Ovary (tissue), 9 donors: ENCODE data around the gene LEMD2. TPM values are rescaled to one million over a fixed set of nuclear protein-coding genes. Genes with fewer than 3 reads are reported as not detected.
A peak's percentile ranks its signal among the peaks of the same experiment; 100 is the strongest.

Experiments used
- DNase-seq, 5 donors: peaks; one replicate each; pipeline ENCODE4 v3.0.0-alpha.2; 2019 to 2020
- H3K27ac ChIP-seq, 2 donors: fragments of 200-600 bp; one replicate each; pipeline versions ENCODE4 v1.5.1 to v1.8.0; 2019 to 2022
- H3K27me3 ChIP-seq: fragments of 200-600 bp; one replicate; pipeline ENCODE4 v1.8.0; 2022
- H3K36me3 ChIP-seq: fragments of 200-600 bp; sonication (generic); one replicate; pipeline ENCODE4 v1.5.1; 2019
- H3K4me1 ChIP-seq: one replicate; pipeline ENCODE4 v1.8.1; 2013; ENCODE audit warnings: mild to moderate bottlenecking, moderate library complexity; ENCODE audit not compliant: insufficient read depth
- H3K4me3 ChIP-seq: fragments of 200-600 bp; sonication (generic); one replicate; pipeline ENCODE4 v1.5.1; 2017
- H3K9me3 ChIP-seq, 2 donors: fragments of 200-600 bp in 1 of 2; sonication (generic) in 1 of 2; one replicate each; pipeline versions ENCODE4 v1.5.1 to v1.8.1; 2013 to 2019; ENCODE audit warnings: mild to moderate bottlenecking in 1 of 2, moderate library complexity in 1 of 2
- EP300 ChIP-seq: sonication (generic); formaldehyde crosslinking; IDR thresholded peaks from one replicate; pipeline ENCODE4 v1.6.1; 2017; ENCODE audit warnings: antibody characterized with exemption
- POLR2A ChIP-seq: fragments of 450-650 bp; IDR thresholded peaks from one replicate; pipeline ENCODE4 v1.6.1; 2017; ENCODE audit warnings: antibody characterized with exemption, mild to moderate bottlenecking, moderate library complexity
- WGBS, 3 donors: extraction: QIAGEN DNeasy Blood & Tissue Kit in 1 of 3; methylation state at CpG; one replicate each; pipeline versions ENCODE4 v1.1.5 to v1.1.7; 2013 to 2017; 5-methylcytosine and 5-hydroxymethylcytosine counted together
- intact Hi-C, 4 donors: fragments of 100-400 bp; cut with DNase I; formaldehyde crosslinking; loops; one replicate each; pipeline versions ENCODE4 v1.11.0 to v1.15.1; 2022 to 2023
- polyA plus RNA-seq, 2 donors: library from polyadenylated mRNA; stranded (reverse); fragments of 200-250 nt in 1 of 2; fragments of 350-450 nt in 1 of 2; fragmentation: Illumina TruSeq in 1 of 2; extraction: RNeasy Lipid Tissue Mini Kit (QIAGEN cat#74804) in 1 of 2; gene quantifications; one replicate each; pipeline ENCODE4 v1.2.3, GENCODE V29; 2013 to 2014
- total RNA-seq, 7 donors: library from RNA; depleted of rRNA in 2 of 7; stranded (reverse); fragments of >200 nt in 2 of 7; fragmentation: NEBNext Ultra II Directional in 3 of 7; extraction: Animal tissue kit (Norgen Biotek cat#: 25700) in 3 of 7; gene quantifications; one replicate each; pipeline versions ENCODE4 v1.1.0 to v1.2.4, GENCODE V29; 2016 to 2023
- TF ChIP-seq, protein P1 (sequence below), 3 donors: fragments of 450-650 bp in 2 of 3; fragments of 200-600 bp in 1 of 3; IDR thresholded peaks; one replicate each; pipeline versions ENCODE4 v1.5.1 to v1.8.0; 2016 to 2022; ENCODE audit warnings: antibody characterized with exemption in 3 of 3, mild to moderate bottlenecking in 1 of 3
- donor health status: DM: no; HTN: no; CAD: no; lungs with moderate emphysema.
- donor health status: DM: no; HTN: no; CAD: no.
- donor health status: Bipolar disorder and iron deficiency.
- donor health status: DM: yes; HTN: yes; CAD: no.
- donor health status: DM: no; HTN: no; CAD: no.
- donor health status: DM: yes; HTN: yes; CAD: no.

The LEMD2 gene
- total and polyA plus RNA-seq, 9 donors = 41.7 to 66.8 (median 56.7) TPM

DNA sequence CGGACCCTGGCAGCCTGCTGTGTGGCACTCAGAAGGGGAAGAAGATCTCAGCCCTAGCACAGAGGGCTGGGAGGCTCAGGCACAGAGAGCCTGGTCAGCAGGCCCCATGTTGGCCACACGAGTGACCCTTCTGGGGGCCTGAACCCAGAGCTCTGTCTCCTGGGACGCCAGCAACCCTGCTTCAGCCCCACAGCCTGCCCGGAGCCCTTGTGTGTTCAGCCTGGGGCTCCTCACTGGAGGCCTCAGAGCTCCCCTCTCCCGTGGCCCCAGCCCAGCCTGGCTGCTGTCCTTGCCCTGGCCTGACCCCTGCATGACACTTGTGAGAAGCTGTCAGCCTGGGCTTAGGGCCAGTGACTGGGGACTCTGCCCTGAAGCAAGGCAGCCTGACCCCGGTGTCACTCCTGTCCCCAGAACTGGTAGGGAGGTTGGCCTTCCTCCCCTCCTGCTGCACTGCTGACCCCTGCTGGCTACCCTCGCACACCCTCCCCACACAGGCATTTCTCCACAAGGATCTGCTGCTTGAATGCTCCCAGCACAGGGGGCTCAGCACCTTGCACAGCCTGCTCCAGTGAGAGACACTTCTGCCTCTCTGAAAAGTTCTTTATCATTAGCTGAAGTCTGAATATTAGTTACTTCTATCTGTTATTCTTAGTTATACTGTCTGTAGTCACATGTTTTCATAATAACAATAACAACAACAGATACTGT, 26.9 kb downstream of the LEMD2 start:
- Histone ChIP-seq H3K4me3 (no peak overlapping the region), H3K36me3 (no peaks in the 10 kb centered on the region), H3K9me3 (no peaks in the 10 kb centered on the region), H3K4me1 (no peaks in the 10 kb centered on the region), H3K27ac (no peak overlapping the region), H3K27me3 (no peaks in the 10 kb centered on the region)
- peak in 3 of 5 donors; percentile 27 to 57 (median 51) for DNase-seq
- intact Hi-C loops = no loop called here
- no peak for TF ChIP-seq EP300
- TF ChIP-seq, protein P1, sequence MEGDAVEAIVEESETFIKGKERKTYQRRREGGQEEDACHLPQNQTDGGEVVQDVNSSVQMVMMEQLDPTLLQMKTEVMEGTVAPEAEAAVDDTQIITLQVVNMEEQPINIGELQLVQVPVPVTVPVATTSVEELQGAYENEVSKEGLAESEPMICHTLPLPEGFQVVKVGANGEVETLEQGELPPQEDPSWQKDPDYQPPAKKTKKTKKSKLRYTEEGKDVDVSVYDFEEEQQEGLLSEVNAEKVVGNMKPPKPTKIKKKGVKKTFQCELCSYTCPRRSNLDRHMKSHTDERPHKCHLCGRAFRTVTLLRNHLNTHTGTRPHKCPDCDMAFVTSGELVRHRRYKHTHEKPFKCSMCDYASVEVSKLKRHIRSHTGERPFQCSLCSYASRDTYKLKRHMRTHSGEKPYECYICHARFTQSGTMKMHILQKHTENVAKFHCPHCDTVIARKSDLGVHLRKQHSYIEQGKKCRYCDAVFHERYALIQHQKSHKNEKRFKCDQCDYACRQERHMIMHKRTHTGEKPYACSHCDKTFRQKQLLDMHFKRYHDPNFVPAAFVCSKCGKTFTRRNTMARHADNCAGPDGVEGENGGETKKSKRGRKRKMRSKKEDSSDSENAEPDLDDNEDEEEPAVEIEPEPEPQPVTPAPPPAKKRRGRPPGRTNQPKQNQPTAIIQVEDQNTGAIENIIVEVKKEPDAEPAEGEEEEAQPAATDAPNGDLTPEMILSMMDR (IDR thresholded peaks at IDR 0.05) = no peak
- TF ChIP-seq POLR2A = no peak
- 61 to 67% (median 66%) methylated on average over 7 of the region's 7 CpGs for WGBS, 3 donors

DNA sequence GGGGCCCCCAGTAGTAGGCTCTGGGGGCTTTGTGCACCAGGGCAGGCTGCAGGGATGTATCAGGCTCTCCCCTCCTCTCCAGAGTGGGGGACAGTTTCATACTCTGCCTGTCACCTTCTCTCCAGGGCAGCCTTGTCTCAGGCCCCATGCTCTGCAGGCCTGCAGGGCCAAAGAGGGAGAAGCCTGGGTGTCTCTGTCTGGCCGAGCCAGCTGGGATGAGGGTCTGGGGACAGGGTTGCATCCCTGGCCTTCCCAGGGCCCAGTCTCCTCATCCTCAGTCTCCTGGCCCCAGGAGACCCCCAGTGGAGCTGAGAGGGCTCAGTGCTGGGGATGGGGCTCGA, 27.4 kb downstream of the LEMD2 start:
- no peak overlapping the region for H3K4me3 ChIP-seq
- intact Hi-C loops = no loop called here
- H3K4me1 ChIP-seq = no peaks in the 10 kb centered on the region
- TF ChIP-seq, protein P1 (IDR thresholded peaks at IDR 0.05) = no peak
- TF ChIP-seq POLR2A (no peak), EP300 (no peak)
- no peak for DNase-seq
- no peaks in the 10 kb centered on the region for H3K27me3 ChIP-seq
- no peaks in the 10 kb centered on the region for H3K36me3 ChIP-seq
- H3K27ac ChIP-seq = no peak overlapping the region
- H3K9me3 ChIP-seq = no peaks in the 10 kb centered on the region
- WGBS, 3 donors = 63 to 89% (median 88%) methylated on average over 1 to 2 of the region's 2 CpGs

DNA sequence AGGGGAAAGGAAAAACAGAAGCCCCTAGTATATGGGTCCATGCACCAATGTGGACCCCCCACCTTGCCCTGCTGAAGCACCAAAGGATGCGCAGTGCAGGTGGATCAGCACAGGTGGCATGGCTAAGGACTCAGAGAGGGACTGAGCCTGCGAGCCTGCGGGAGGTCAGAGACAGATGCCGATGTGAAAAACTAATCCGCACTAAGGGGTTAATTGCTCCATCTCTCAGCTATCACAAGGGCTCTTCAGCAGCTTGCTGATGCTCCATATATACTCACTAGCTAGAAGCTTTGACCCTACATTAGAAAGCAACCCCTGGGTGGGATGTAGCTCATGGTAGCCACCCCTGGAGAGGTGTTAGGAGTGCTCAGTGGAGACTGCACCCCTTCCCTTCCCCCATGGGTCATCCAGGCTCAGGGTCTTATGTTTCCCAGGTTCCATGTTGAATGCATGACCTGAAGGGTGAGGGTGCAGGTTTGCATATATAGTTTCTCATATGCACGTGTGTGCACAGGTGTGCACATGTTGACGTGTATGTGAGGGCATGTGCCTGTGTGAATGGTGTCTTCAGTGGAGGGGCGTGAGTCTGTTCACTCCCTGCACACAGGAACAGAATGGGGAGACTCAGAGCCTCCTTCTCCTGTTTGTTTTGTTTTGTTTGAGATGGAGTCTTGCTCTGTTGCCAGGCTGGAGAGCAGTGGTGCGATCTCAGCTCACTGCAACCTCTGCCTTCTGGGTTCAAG, 28.9 kb downstream of the LEMD2 start:
- Histone ChIP-seq H3K27ac (no peak overlapping the region), H3K27me3 (no peaks in the 10 kb centered on the region), H3K4me3 (no peak overlapping the region), H3K36me3 (no peaks in the 10 kb centered on the region), H3K9me3 (no peaks in the 10 kb centered on the region), H3K4me1 (no peaks in the 10 kb centered on the region)
- DNase-seq = no peak
- TF ChIP-seq, protein P1 (IDR thresholded peaks at IDR 0.05) = no peak
- TF ChIP-seq POLR2A (no peak), EP300 (no peak)
- intact Hi-C loops = loop anchor here in 1 of 4 donors (10.0 kb wide), 1 partner anchor 175 kb away; the partner anchor contains the start of gene BAK1
- WGBS, 3 donors = 77 to 79% (median 77%) methylated on average over 9 of the region's 9 CpGs

DNA sequence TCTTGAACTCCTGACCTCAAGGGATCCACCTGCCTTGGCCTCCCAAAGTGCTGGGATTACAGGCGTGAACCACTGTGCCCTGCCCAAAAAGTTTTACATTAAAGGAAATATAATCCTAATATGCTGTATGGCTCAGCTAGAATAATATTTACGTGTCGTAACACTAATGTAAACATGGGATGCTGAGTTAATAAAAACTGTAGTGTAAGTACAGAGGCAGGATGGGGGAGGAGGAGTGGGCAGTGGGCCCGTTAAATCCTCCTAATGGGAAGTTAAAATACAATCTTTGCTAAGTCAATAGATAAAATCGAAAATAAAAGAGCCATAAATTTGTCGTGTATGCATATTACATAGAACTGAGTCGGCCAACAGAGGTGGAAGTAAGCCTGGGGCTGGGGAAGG, 30.1 kb downstream of the LEMD2 start:
- Histone ChIP-seq H3K9me3 (no peaks in the 10 kb centered on the region), H3K27ac (no peak overlapping the region), H3K27me3 (no peaks in the 10 kb centered on the region), H3K4me3 (no peak overlapping the region), H3K4me1 (no peaks in the 10 kb centered on the region), H3K36me3 (no peaks in the 10 kb centered on the region)
- TF ChIP-seq POLR2A (no peak), EP300 (no peak)
- TF ChIP-seq, protein P1 (IDR thresholded peaks at IDR 0.05) = no peak
- DNase-seq = no peak
- intact Hi-C loops = loop anchor here in 1 of 4 donors (10.0 kb wide), 1 partner anchor 174 kb away; the partner anchor contains the start of gene BAK1
- WGBS, 3 donors = 48 to 58% (median 58%) methylated on average over 7 of the region's 7 CpGs
